Measurements from ENCODE around the gene SPATA24.
A peak's percentile ranks its signal among the peaks of the same experiment; 100 is the strongest.

Gene SPATA24

DNA sequence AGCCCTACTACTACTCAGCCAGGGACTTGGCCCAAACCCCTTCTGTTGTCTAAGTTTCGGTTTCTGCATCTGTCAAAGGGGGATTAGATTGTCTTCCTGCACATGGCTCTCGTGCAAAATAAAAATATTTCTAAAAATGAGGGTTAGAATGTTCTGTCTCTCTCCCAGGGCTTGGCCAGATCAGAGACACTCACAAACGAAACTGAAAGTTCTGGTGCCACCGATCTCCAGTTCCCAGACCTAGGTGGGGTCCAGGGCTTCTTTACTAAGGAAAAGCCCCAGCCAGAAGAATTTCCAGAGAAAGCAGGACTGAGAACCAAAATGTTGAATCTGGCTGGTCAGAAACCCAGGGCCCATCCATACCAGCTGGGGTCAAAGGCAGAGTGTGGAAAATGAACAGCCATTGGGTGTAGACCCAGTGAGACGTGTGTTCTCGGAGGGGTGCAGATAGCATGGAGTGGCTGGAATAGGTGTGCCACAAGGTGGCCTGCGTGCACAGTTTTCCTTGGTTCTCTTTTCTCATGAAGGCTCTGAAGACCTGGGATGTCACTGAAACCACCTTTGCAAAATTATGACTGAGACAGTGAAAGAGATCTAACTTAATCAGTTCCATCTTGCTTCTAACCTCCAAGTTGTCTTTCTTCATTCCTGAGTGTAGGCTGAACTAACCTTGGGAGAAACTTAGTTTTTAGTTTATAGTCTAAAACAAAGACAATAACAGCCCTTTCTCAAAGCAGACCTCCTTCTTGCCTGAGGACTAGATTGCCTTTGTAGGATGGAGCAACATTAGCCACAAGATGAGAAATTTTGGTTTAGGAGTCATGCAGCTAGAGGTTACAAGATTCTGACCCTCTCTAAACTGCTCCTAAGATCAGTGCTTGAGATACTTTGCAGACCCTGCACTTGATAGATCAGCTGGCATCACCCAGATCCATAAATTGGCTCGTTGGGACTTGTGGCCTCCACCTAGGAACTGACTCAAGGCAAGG lies 18.5 kb downstream of the SPATA24 start:
- Histone ChIP-seq H3K9me2 (replicated peaks; ENCODE audit: insufficient read depth, low read length) (no peaks in the 10 kb centered on the region), H3K4me3 (ENCODE audit: low read length) (peak overlapping the region; percentile 20; the same call in 1 of the 2 replicates), H4K20me1 (ENCODE audit: insufficient read depth, low read length) (no peaks in the 10 kb centered on the region), H3K36me3 (replicated peaks; ENCODE audit: insufficient read depth, low read length) (no peaks in the 10 kb centered on the region), H2AFZ (ENCODE audit: low read length) (no peak overlapping the region), H3K4me1 (ENCODE audit: low read length) (peaks cover 42% of the 10 kb centered on the region), H3K9ac (ENCODE audit: low read length) (peak overlapping the region; percentile 45; the same call in 1 of the 2 replicates), H3K79me2 (ENCODE audit: low read length) (peaks cover 34% of the 10 kb centered on the region), H3F3A (ENCODE audit: insufficient read depth, low read length) (peaks cover 76% of the 10 kb centered on the region), H3K4me2 (ENCODE audit: low read depth, low read length) (peak overlapping the region; percentile 98), H3K27ac (ENCODE audit: low read length) (peak overlapping the region; percentile 98), H3K9me3 (replicated peaks; ENCODE audit: insufficient read depth, low read length) (no peaks in the 10 kb centered on the region), H3K27me3 (replicated peaks; ENCODE audit: insufficient read depth, low read length) (no peaks in the 10 kb centered on the region)
- TF ChIP-seq, protein P1, sequence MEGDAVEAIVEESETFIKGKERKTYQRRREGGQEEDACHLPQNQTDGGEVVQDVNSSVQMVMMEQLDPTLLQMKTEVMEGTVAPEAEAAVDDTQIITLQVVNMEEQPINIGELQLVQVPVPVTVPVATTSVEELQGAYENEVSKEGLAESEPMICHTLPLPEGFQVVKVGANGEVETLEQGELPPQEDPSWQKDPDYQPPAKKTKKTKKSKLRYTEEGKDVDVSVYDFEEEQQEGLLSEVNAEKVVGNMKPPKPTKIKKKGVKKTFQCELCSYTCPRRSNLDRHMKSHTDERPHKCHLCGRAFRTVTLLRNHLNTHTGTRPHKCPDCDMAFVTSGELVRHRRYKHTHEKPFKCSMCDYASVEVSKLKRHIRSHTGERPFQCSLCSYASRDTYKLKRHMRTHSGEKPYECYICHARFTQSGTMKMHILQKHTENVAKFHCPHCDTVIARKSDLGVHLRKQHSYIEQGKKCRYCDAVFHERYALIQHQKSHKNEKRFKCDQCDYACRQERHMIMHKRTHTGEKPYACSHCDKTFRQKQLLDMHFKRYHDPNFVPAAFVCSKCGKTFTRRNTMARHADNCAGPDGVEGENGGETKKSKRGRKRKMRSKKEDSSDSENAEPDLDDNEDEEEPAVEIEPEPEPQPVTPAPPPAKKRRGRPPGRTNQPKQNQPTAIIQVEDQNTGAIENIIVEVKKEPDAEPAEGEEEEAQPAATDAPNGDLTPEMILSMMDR (IDR thresholded peaks at IDR 0.05; ENCODE audit: low read length): peak; percentile 48
- no peak for TF ChIP-seq EZH2 (optimal IDR thresholded peaks at IDR 0.05; ENCODE audit: low read depth, low read length)
- peak; percentile 78 for DNase-seq

DNA sequence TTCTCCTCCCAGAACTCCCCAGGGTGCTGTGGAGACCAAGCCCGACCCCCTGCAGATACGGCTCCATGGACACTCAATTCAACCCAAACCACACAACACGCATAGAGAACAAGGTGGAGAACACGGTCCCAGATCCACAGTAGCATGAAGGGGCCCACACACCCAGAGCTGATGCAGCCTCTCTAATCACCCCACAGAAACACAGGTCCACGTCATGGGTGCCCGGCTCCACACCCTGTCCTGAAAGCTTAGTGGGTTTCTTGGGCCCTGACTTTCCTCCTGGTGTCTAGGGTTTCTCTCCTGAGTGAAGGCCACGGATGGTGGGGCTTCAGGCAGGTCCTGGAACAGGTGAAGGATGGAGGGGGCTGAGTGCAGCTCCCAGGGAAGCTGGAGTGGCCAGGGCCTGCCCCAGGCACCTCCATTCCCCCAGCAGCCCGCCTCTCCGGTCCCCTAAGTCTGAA lies 19.3 kb downstream of the SPATA24 start:
- DNase-seq: no peak
- Histone ChIP-seq H3K4me2 (ENCODE audit: low read depth, low read length) (peak overlapping the region; percentile 98; the same call in 1 of the 2 replicates), H3K79me2 (ENCODE audit: low read length) (peaks cover 30% of the 10 kb centered on the region), H3F3A (ENCODE audit: insufficient read depth, low read length) (peaks cover 69% of the 10 kb centered on the region), H2AFZ (ENCODE audit: low read length) (no peak overlapping the region), H3K9me3 (replicated peaks; ENCODE audit: insufficient read depth, low read length) (no peaks in the 10 kb centered on the region), H3K36me3 (replicated peaks; ENCODE audit: insufficient read depth, low read length) (no peaks in the 10 kb centered on the region), H3K9me2 (replicated peaks; ENCODE audit: insufficient read depth, low read length) (no peaks in the 10 kb centered on the region), H3K4me1 (ENCODE audit: low read length) (peaks cover 38% of the 10 kb centered on the region), H4K20me1 (ENCODE audit: insufficient read depth, low read length) (no peaks in the 10 kb centered on the region), H3K27me3 (replicated peaks; ENCODE audit: insufficient read depth, low read length) (no peaks in the 10 kb centered on the region), H3K27ac (ENCODE audit: low read length) (peak overlapping the region; percentile 98), H3K4me3 (ENCODE audit: low read length) (no peak overlapping the region), H3K9ac (ENCODE audit: low read length) (peak overlapping the region; percentile 45; the same call in 1 of the 2 replicates)
- TF ChIP-seq EZH2 (optimal IDR thresholded peaks at IDR 0.05; ENCODE audit: low read depth, low read length) (no peak), EZH2phosphoT487 (IDR thresholded peaks at IDR 0.05; ENCODE audit: low read length) (no peak)
- TF ChIP-seq, protein P1 (IDR thresholded peaks at IDR 0.05; ENCODE audit: low read length): no peak

DNA sequence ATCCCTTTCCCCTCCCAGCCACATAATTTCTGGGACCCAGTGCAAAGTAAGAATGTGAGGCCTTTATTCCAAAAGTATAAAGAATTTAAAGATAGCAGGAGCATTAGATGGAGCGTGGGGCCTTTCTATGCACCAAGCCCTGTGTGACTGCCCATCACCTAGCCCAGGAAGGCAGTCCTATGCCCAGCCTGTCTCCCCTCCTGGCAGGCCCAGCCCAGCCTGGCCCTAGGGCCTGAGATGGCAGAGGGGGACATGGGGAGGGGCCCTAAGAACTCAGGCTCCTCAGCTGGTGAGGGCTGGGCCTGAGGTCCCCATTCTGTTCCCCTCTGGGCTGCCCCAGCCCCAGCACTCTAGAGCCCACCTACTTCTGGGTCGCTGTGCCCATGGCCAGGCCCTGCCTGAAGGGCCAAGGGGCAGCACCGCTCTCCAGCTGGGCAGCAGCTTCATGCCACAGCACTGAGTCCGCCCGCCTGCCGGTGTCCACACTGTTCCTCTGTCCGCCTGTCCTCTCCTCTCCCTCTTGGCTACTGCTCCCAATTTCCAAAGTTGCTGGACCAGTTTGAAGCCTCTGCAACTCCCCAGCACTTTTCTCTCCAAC lies 19.8 kb downstream of the SPATA24 start:
- no peak overlapping the region for H2AFZ ChIP-seq (ENCODE audit: low read length)
- no peaks in the 10 kb centered on the region for H3K9me3 ChIP-seq (replicated peaks; ENCODE audit: insufficient read depth, low read length)
- H3K9me2 ChIP-seq (replicated peaks; ENCODE audit: insufficient read depth, low read length): no peaks in the 10 kb centered on the region
- H3K4me1 ChIP-seq (ENCODE audit: low read length): peaks cover 38% of the 10 kb centered on the region
- TF ChIP-seq EZH2phosphoT487 (IDR thresholded peaks at IDR 0.05; ENCODE audit: low read length) (no peak), EZH2 (optimal IDR thresholded peaks at IDR 0.05; ENCODE audit: low read depth, low read length) (no peak)
- TF ChIP-seq, protein P1 (IDR thresholded peaks at IDR 0.05; ENCODE audit: low read length): no peak
- H3K79me2 ChIP-seq (ENCODE audit: low read length): peaks cover 24% of the 10 kb centered on the region
- H3K36me3 ChIP-seq (replicated peaks; ENCODE audit: insufficient read depth, low read length): no peaks in the 10 kb centered on the region
- H3K27me3 ChIP-seq (replicated peaks; ENCODE audit: insufficient read depth, low read length): no peaks in the 10 kb centered on the region
- no peak for DNase-seq
- H3K4me2 ChIP-seq (ENCODE audit: low read depth, low read length): no peak overlapping the region
- peak overlapping the region; percentile 45; the same call in 1 of the 2 replicates for H3K9ac ChIP-seq (ENCODE audit: low read length)
- H3K27ac ChIP-seq (ENCODE audit: low read length): peak overlapping the region; percentile 98; the same call in 1 of the 2 replicates
- no peaks in the 10 kb centered on the region for H4K20me1 ChIP-seq (ENCODE audit: insufficient read depth, low read length)
- H3F3A ChIP-seq (ENCODE audit: insufficient read depth, low read length): peaks cover 64% of the 10 kb centered on the region
- no peak overlapping the region for H3K4me3 ChIP-seq (ENCODE audit: low read length)

Data from MM.1S (cell line).